Measurements from ENCODE around the gene PNMT. TPM values are rescaled to one million over a fixed set of nuclear protein-coding genes. Genes with fewer than 3 reads are reported as not detected.
"Not testable (repeated sequence)": the region's sequence is repeated elsewhere in the genome, so short reads cannot be mapped to it uniquely, and the experiment has no call there.

PNMT gene
- total RNA-seq, 1 donor from 2014 or later: 0.35 TPM

DNA sequence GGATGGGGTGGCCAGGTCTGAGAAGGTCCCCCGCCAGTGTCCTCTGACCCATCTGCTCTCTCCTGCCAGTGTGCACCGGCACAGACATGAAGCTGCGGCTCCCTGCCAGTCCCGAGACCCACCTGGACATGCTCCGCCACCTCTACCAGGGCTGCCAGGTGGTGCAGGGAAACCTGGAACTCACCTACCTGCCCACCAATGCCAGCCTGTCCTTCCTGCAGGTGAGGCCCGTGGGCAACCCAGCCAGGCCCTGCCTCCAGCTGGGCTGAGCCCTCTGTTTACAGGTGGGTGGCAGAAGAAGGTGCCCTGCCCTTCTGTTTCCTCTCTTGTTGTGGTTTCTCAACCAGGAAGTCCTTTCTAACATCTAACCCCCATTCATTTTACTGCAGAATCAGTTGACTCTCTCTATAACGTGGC, 38.7 kb downstream of the PNMT start:
- DNase-seq (ENCODE audit: low spot score): no peak

DNA sequence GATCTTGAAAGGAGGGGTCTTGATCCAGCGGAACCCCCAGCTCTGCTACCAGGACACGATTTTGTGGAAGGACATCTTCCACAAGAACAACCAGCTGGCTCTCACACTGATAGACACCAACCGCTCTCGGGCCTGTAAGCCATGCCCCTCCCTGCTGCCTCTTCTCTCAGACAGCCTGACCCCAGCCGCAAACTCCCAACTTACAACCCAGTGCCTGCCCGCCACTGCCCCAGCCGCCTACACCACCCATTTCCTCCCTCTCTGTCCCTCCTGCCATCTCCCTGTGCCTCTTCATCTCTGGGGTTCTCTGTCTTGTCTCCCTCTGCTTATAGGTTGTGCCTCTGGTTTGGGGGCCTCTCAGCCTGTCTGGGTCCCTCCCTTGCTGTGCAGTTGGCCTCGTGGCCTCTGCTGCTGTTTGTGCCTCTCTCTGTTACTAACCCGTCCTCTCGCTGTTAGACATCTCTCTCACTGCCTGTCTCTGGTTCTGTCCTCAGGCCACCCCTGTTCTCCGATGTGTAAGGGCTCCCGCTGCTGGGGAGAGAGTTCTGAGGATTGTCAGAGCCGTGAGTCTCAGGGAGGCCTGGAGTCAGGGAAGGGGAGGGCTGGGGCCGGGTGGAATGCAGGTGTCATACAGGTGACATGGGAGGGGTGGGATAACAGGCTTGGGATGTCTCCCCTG, 41.2 kb downstream of the PNMT start:
- no peak for DNase-seq (ENCODE audit: low spot score)

DNA sequence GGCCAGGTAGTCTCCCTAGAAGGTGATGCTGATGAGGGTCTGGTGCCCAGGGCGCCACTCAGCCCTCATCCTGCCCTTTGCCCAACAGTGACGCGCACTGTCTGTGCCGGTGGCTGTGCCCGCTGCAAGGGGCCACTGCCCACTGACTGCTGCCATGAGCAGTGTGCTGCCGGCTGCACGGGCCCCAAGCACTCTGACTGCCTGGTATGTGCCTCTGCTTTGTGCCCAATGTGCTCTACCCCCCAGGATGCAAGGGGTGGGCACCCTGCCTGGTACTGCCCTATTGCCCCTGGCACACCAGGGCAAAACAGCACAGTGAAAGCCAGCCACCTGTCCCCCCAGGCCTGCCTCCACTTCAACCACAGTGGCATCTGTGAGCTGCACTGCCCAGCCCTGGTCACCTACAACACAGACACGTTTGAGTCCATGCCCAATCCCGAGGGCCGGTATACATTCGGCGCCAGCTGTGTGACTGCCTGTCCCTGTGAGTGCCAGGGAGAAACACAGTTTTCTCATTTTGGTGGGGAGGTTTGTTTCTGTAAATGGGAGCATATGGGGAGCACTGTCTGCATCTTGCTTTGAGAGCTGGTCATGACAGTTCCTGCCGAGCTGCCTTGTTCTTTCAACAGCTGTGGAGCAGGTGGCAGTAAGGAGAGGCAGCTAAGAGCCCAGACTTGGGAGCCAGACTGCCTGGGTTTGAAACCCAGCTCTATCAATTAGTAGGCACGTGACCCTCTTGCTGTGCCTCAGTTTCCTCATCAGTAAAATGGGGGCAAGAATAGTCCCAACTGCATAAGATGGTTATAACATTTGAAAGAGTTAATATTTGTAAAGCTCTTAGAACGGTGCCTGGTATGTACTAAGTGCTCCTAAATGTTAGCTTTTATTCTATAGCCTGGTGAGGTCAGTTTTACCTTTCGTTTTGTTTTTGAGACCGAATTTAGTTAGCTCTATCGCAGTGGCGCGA, 42.0 kb downstream of the PNMT start:
- DNase-seq (ENCODE audit: low spot score): no peak

DNA sequence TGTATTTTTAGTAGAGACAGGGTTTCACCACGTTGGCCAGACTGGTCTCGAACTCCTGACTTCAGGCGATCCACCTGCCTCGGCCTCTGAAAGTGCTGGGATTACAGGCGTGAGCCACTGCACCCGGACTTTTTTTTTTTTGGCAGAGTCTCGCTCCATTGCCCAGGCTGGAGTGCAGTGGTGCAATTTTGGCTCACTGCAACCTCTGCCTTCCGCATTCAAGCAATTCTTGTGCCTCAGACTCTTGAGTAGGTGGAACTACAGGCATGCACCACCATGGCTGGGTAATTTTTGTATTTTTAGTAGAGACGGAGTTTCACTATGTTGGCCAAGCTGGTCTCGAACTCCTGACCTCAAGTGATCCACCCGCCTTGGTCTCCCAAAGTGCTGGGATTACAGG, 42.8 kb downstream of the PNMT start:
- DNase-seq (ENCODE audit: low spot score): not testable (repeated sequence)

GRCh38 chr17:39711851-39712250, 43.6 kb downstream of the PNMT start:
- DNase-seq (ENCODE audit: low spot score): no peak

- DNase-seq (ENCODE audit: low spot score): no peak
Measured at GRCh38 chr17:39714234-39714633, 46.0 kb downstream of the PNMT start.

GRCh38 chr17:39715375-39716072, 47.3 kb downstream of the PNMT start:
- no peak for DNase-seq (ENCODE audit: low spot score)

- DNase-seq (ENCODE audit: low spot score): no peak
Measured at GRCh38 chr17:39716073-39716818, 48.0 kb downstream of the PNMT start.

GRCh38 chr17:39716879-39717536, 48.8 kb downstream of the PNMT start:
- DNase-seq (ENCODE audit: low spot score): no peak

DNA sequence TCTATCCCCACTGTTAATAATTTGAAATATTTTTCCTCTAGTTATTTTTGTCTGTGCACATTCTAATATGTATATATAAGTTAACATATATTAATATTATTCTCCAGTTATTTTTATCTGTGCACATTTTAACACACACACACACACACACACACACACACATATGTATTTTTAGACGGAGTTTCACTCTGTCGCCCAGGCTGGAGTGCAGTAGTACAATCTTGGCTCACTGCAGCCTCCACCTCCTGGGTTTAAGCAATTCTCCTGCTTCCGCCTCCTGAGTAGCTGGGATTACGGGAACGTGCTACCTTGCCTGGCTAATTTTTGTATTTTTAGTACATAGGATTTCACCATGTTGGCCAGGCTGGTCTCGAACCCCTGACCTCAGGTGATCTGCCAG, 49.4 kb downstream of the PNMT start:
- no peak for DNase-seq (ENCODE audit: low spot score)

DNA sequence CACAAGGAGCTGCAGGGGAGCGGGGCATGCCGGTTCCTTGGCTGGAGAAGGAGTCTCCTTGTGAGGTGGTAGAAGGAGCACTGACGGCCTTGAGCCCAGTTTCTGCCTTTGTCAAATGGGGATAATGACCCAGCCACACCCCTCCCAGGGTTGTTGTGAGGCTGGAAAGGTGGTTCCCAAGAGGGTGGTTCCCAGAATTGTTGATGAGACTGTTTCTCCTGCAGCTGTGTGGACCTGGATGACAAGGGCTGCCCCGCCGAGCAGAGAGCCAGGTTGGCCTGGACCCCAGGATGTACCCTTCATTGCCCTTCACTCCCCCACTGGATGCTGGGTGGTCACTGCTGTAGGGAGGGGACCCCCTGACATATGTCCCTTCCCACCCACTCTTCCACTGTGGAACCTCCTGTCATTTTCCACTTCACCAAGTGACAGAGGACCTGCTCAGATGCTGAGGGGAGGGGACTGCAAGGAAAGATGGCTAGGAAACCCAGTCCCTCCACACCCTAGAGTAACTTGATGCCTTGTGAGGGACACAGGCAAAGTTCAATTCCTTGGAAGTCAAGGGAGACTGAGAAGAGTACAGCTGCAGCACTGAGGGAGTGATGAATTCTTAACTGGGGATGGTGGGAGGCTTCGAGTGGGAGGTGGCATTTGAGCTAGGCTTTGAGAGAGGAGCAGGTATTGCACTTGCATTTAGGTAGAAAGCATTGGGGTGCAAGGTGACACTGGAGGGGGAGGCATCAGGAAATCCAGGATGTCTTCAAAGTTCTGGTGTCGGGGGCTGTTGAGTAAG, 51.5 kb downstream of the PNMT start:
- DNase-seq (ENCODE audit: low spot score): no peak

Other genes starting within 250 kb of the PNMT start
- 35.5 TPM for gene MED1, start 217.2 kb upstream of the PNMT start, total RNA-seq
- gene CDK12, start 207.0 kb upstream of the PNMT start, total RNA-seq: 46.5 TPM
- not detected for gene NEUROD2, start 60.5 kb upstream of the PNMT start, total RNA-seq
- 33.1 TPM for gene PPP1R1B, start 41.5 kb upstream of the PNMT start, total RNA-seq
- gene STARD3, start 31.3 kb upstream of the PNMT start, total RNA-seq: 49.2 TPM
- gene TCAP, start 3.1 kb upstream of the PNMT start, total RNA-seq: 0.64 TPM
- gene PGAP3, start 19.6 kb downstream of the PNMT start, total RNA-seq: 13.6 TPM
- gene ERBB2, start 31.6 kb downstream of the PNMT start, total RNA-seq: 21.9 TPM
- gene MIEN1, start 62.1 kb downstream of the PNMT start, total RNA-seq: 36.4 TPM
- 0.29 TPM for gene GRB7, start 69.5 kb downstream of the PNMT start, total RNA-seq
- gene IKZF3, start 195.9 kb downstream of the PNMT start, total RNA-seq: 1.3 TPM
- not detected for gene ZPBP2, start 199.7 kb downstream of the PNMT start, total RNA-seq